GM10266 (cell line): ENCODE results near the gene FRMD4A.

Experiments used
- DNase-seq: peaks from one replicate; pipeline ENCODE4 v3.0.0; 2012; ENCODE audit errors: extremely low spot score
- CTCF ChIP-seq: IDR thresholded peaks from 2 replicates; pipeline ENCODE4 v1.5.1; 2012; ENCODE audit warnings: mild to moderate bottlenecking, low read depth; ENCODE audit not compliant: control insufficient read depth, insufficient read depth; ENCODE audit errors: missing control alignments

FRMD4A gene

DNA sequence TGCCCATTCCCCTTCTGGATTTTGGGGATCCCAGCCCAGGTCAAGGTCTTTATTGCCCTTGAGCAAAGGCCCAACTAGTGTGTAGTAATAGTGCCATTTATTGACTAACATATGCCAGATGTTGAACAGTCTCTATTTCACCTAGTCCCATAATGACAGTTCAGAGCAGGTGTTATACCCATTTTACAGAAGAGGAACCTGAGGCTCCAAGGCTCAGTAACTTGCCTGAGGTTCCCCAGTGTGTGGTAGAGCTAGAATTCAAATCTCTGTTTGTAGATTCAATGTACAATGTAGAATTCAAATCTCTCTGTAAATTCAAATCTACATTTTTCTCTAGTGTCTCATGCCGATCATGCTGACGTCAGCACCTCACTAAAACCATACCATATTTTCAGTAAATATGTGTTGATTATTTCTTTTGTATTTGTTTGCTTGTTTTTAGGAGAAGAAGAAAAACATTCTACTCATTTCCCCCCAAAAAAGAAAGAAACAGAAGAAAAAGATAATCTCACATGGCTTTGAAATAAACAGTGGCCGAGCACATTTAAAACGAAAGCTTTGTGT, 414.3 kb downstream of the FRMD4A start:
- no peak for TF ChIP-seq CTCF
- DNase-seq, result no peak

GRCh38 chr10:13915710-13916109, 415.0 kb downstream of the FRMD4A start:
- DNase-seq, result no peak
- no peak for TF ChIP-seq CTCF

DNA sequence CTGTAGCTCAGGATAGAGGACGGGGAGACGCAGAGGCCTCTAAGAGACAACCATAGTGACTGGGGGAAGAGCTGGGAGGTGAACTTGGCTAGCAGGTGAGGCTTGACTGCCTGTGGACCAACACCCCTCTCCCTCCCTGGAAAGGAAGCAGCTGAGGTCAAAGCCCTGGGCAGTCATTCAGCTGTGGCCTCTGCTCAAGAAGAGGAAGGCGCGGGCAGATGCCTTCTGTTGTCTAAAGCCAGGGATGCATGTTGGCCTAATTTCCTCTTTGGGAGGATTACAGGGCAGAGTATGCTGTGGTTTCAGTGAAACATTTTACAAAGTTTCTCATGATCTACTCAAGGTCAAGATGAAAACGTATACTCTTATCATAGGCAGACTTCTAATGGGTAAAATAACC, 416.8 kb downstream of the FRMD4A start:
- TF ChIP-seq CTCF, result no peak
- no peak for DNase-seq

GRCh38 chr10:13911821-13912520, 418.8 kb downstream of the FRMD4A start:
- DNase-seq, result no peak
- no peak for TF ChIP-seq CTCF

DNA sequence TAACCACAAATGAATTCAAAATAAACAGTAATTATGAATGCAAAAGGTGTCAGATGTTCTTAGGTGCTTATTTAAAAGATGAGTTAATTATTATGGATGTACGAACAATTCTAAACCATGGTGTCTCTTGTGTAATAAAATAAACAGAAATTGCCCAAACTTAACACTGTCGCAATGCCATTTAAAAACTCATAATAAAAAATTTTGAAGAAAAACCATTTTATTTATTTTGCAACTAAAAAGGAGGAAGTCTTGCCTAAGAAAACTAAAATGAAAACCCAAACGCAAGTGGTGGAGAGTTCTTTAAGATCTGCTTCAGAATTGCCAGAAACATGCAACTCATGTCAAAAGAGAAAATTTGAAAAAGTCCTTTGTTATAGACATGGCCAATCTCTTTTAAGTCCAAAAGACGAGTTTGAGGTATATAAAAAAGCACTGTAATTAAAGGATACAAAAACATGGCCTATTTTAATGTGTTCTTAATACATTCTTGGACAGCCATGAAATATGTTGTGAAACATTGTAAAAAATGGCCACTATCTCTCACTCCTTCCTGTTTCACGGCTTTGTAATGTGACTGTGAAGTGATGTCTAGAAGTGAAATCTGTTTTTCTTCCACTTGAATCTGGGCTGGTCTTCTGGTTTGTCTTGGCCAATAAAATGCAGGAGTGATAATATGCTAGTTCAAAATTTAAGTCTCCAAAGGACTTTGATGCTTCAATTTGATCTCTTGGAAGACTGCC, 421.0 kb downstream of the FRMD4A start:
- no peak for TF ChIP-seq CTCF
- no peak for DNase-seq

DNA sequence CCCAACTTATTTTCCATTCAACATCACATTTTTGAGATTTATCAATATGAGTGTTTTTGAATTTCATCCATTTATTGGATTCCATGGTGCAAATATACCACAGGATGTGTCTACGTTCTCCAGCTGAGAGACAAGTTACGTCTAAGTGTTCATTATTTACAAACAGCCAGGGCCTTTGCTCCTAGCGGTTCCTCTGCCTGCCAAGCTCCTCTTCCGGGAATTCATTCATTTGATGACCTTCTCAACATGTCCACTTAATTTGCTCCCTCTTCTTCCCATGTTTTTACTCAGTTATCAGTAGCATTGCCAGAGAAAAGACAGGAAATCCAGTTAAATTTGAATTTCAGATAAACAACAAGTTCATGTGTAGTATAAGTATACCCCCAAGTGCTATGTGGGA, 422.2 kb downstream of the FRMD4A start:
- TF ChIP-seq CTCF, result no peak
- no peak for DNase-seq

DNA sequence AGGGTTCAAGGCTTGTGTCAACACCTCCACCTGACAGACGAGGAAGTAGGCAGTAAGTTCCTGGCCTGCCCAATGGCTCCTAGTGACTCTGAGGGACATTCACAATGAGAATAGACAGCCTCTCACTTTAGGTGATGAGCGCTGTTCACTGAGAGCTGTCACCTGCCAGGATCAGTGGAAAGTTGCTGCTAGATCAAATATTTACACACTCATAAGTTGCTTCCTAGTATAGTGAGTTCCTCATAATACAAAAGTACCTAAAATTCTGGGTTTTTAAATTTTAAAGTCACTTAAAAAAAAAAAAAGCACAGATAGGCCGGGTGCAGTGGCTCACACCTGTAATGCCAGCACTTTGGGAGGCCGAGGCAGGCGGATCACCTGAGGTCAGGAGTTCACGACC, 423.2 kb downstream of the FRMD4A start:
- no peak for TF ChIP-seq CTCF
- no peak for DNase-seq
